HTERT RPE-1 (cell line): ENCODE data around the gene LKAAEAR1.

Experiments
- in situ Hi-C: fragments of 300-500 bp; cut with MboI; formaldehyde crosslinking; loops from 4 replicates; pipeline ENCODE4 v1.14.3; 2020; ENCODE audit warnings: low sequenced_read_pairs

Gene LKAAEAR1

GRCh38 chr20:64080013-64080812, 4.0 kb downstream of the LKAAEAR1 start, which contains the start of gene OPRL1:
Gene OPRL1 (plus strand): TSS chr20:64080082. CDS start chr20:64092721, 12,639 bp downstream.
- in situ Hi-C loops = no loop called here

- in situ Hi-C loops = no loop called here
Observed at GRCh38 chr20:64079273-64080012, 4.8 kb downstream of the LKAAEAR1 start, which contains the start of gene RGS19. Gene RGS19 (minus strand): TSS chr20:64079518. CDS start chr20:64076886, 2,632 bp downstream.

DNA sequence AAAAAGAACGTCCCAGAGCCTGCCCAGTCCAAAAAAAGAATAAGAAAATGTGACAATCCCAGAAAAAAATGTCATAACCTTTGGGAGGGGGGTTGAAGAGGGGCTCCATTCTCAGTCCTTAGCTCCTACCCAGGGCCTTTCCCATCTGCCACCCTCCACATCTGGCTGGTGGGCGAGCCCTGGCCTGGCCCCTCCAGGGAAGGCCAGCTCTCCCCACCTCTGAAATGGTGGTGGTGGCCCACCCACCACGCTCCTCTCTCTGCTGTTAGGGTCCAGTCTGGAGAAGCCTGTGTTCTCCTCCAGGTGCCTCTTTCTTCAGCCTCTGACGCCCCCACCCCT, 5.3 kb downstream of the LKAAEAR1 start:
- in situ Hi-C loops = no loop called here

- in situ Hi-C loops = no loop called here
Observed at GRCh38 chr20:64077876-64078551, 6.2 kb downstream of the LKAAEAR1 start.

DNA sequence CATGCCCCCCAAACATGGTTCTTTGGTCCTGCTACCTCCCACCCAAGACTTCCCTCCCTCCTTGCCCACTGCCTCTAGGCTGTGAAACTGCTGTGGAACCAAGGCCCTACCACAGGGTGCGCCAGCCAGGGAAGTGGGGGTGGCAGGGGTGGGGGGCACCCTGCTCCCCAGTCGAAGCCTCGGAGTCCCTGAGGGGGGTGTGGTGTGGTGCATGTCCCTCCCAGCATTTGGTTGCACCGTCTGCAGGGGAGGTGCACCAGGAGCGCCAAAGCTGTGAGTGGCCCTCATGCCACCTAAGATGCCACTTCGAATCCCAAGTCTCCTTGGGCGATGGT, 6.7 kb downstream of the LKAAEAR1 start:
- in situ Hi-C loops = no loop called here

GRCh38 chr20:64077094-64077493, 7.1 kb downstream of the LKAAEAR1 start:
- in situ Hi-C loops = no loop called here

DNA sequence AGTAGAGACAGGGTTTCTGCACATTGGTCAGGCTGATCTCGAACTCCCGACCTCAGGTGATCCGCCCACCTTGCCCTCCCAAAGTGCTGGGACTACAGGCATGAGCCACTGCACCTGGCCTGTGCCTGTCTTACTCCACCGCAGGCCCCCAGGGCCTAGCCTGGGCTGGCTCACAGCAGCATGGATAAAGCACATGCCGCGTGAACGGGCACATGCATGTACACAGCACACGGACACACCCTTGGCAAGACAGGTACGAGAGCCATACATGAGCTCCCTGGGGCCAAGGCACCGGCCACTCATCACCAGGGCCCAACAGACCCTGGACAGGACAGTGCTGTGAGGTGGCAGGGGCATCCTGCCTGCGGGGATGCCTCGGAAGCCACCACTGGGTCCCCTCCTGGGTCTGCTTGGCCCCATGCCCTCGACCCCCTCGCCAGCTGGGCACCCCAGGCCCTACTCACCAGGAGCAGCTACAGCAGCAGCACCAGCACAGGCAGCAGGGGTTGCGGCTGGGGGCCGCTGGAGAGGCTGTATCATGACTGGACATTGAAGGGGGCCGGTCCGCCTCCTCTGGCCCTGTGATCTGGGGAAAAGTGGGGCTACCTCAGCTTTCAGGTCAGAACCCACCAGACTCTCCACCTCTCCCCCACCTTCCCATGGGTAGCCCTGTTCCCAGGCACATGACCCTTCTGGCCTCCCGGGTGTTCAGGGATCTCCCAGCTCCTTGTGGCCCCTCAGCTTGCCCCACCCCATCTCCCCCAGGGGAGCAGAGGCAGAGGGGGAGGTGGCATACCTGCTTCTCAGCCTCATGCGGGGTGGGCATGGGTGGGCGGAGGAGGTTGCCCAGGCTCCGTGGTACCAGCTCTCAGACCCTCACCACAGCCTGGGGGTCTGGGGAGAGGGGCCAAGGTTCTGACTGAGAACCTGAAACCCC, 7.9 kb downstream of the LKAAEAR1 start:
- in situ Hi-C loops = no loop called here

DNA sequence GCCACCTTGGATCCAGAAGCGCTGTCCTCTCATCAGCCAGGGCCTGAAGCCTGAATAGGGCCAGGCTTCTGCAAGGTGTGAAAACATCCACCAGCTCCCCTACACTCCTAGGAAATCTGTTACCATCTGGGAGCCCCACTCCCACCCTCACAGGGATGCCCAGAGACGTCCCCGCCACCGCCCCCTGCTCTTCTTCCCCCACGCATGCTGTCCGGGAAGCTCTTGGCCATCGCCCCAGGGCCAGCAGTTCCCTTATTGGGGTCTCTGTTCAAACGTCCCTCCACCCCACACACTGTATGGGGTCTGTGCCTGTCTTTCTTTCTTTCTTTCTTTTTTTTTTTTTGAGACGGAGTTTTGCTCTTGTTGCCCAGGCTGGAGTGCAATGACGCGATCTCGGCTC, 8.6 kb downstream of the LKAAEAR1 start:
- in situ Hi-C loops = no loop called here

GRCh38 chr20:64074963-64075362, 9.2 kb downstream of the LKAAEAR1 start:
- in situ Hi-C loops = no loop called here

GRCh38 chr20:64074184-64074789, 9.9 kb downstream of the LKAAEAR1 start:
- in situ Hi-C loops = no loop called here

DNA sequence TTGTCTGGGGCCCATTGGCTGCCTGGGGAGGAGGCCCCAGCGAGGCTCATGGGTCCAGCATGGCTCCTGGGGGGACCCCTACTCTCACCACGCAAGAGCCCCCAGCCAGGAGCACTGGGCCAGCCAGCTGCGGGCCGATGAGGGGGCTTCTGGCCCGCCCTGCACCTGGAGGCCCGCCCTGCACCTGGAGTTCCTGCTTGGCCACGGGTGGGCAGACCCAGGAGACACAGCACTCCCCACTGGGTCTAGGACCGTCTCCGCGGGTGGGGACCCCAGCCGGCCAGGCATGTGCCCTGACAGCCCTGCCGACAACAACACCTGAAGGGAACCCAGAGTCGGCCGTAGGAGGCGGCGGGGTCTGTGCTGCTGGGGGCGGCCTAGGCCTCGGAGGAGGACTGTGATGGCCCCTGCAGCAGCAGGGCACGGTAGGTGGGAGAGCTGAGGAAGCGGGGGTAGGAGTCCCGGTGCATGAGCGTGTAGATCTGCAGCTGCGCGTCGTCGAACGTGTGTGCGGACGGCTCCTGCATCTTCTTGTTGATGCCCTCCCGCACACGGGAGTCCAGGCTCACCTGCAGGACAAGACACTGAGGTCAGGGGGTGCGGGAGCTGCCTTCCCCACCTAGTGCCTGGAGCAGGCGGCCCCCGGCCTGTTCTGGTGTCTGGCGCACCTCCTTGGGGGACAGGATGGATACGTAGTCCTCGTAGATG, 10.6 kb downstream of the LKAAEAR1 start:
- in situ Hi-C loops = no loop called here

- in situ Hi-C loops = no loop called here
Observed at GRCh38 chr20:64072498-64073063, 11.6 kb downstream of the LKAAEAR1 start.

DNA sequence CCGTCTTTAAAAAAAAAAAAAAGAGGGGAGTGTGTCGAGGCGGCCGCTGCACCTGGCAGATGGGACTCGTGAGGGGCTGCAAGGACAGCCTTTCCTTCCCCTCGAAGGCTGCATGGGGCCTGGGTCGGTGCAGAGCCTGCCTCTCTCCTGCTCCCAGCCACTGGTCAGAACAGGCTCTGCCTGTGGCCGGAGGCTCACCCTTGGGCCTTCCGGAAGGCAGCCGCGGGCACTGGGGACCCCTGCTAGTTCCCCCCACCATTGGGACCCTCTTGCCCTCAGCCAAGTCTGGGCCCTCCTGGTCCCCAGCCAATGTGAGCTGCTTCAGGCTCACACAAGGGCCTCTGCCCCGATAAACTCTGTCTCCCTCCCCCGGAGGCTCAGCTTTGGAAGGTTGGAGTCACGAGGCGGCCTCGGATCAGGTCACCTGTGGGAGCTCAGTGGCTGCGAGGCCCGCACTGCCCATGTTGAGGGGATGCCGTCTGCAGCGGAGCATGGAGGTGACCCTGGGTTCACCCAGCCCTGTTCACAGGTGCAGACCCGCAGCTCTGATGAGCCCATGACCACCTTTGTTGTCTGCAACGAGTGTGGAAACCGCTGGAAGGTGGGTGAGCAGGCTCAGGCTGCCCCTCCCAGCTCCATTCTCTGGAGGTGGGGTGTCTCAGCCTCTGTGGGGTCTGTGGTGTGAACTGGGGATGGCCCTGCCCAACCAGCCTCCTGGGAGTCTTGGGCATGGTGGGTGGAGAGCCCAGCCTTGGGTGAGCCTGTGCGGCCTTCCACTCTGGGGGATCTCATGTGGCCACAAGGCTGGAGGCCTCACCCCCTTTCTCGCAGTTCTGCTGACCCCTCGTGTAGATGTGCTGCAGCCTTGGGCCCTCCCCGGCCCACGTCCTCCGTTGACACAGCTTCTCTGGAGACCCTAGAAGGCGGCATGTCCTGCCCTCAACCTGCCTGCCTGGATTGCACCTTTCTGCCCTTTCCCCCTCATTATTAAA, 12.6 kb downstream of the LKAAEAR1 start:
- in situ Hi-C loops = no loop called here

- in situ Hi-C loops = no loop called here
Observed at GRCh38 chr20:64070244-64070993, 13.8 kb downstream of the LKAAEAR1 start.

- in situ Hi-C loops = no loop called here
Observed at GRCh38 chr20:64069614-64070243, 14.5 kb downstream of the LKAAEAR1 start.

DNA sequence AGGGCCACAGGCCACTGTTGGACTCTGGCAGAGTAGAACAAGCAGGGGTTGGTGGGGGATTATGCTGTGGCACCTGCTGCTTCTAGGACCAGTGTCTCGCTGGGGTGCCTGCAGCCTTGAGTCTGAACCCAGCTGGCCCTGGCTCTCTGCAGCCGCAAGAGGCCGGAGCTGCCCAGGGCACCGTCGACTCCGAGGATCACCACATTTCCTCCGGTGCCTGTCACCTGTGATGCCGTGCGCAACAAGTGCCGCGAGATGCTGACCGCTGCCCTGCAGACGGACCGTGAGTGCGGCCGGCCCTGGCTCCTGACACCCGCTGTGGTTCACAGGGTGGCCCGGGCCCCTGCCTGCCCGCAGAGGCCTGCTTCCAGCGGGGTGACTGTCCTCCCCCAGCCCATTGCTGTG, 15.0 kb downstream of the LKAAEAR1 start:
- in situ Hi-C loops = no loop called here
